Esophagus squamous epithelium (tissue), 4 donors: ENCODE data around the gene DDX47.

Experiments used
- CTCF ChIP-seq, 6 experiments: fragments of 450-650 bp in 4 of 6; fragments of 200-600 bp in 2 of 6; sonication (generic) in 2 of 6; IDR thresholded peaks; one replicate each; pipeline ENCODE4 v1.5.1; 2016 to 2019; ENCODE audit warnings: antibody characterized with exemption in 6 of 6, mild to moderate bottlenecking in 4 of 6, moderate library complexity in 4 of 6
- POLR2A ChIP-seq, 4 donors: fragments of 450-650 bp; IDR thresholded peaks; one replicate each; pipeline ENCODE4 v1.6.1; 2017; ENCODE audit warnings: antibody characterized with exemption in 4 of 4, mild to moderate bottlenecking in 4 of 4, moderate library complexity in 3 of 4

- no peak for TF ChIP-seq CTCF (IDR thresholded peaks at IDR 0.05)
- no peak for TF ChIP-seq POLR2A (IDR thresholded peaks at IDR 0.05)
These were observed 29.0 kb upstream of the DDX47 start for GRCh38 chr12:12784116-12784515.
